Activated T-cell treated with anti-CD3 and anti-CD28 coated beads, Interleukin-2, amount 50 U/mL, for 24 hours (primary cell): ENCODE results near the gene MAP2.

Experiments used
- DNase-seq: peaks from one replicate; pipeline ENCODE4 v3.0.0-alpha.2; 2020
- H3K27ac Mint-ChIP-seq: 2 replicates; pipeline ENCODE4 v1.8.0; 2020; ENCODE audit warnings: mild to moderate bottlenecking, mixed read lengths
- H3K27me3 Mint-ChIP-seq: 2 replicates; pipeline ENCODE4 v1.8.0; 2020; ENCODE audit warnings: mixed read lengths
- H3K36me3 Mint-ChIP-seq: 2 replicates; pipeline ENCODE4 v1.8.0; 2020; ENCODE audit warnings: low read depth, mixed read lengths
- H3K4me1 Mint-ChIP-seq: 2 replicates; pipeline ENCODE4 v1.8.0; 2020; ENCODE audit warnings: low read depth, mixed read lengths
- H3K4me3 Mint-ChIP-seq: 2 replicates; pipeline ENCODE4 v1.8.0; 2020; ENCODE audit warnings: mild to moderate bottlenecking, moderate library complexity, mixed read lengths
- H3K9me3 Mint-ChIP-seq: 2 replicates; pipeline ENCODE4 v1.8.0; 2020; ENCODE audit warnings: mixed read lengths

MAP2 gene

GRCh38 chr2:209411296-209411695 is 12.6 kb upstream of the MAP2 start:
- DNase-seq, result no peak
- no peak overlapping the region for H3K4me3 Mint-ChIP-seq
- no peaks in the 10 kb centered on the region for H3K36me3 Mint-ChIP-seq
- H3K27me3 Mint-ChIP-seq, result no peaks in the 10 kb centered on the region
- no peak overlapping the region for H3K27ac Mint-ChIP-seq
- no peaks in the 10 kb centered on the region for H3K4me1 Mint-ChIP-seq
- H3K9me3 Mint-ChIP-seq, result no peaks in the 10 kb centered on the region

- Mint-ChIP-seq H3K4me3 (no peak overlapping the region), H3K4me1 (no peaks in the 10 kb centered on the region)
Observed at GRCh38 chr2:209411718-209412117, 12.1 kb upstream of the MAP2 start.

GRCh38 chr2:209413311-209414014 is 10.4 kb upstream of the MAP2 start:
- no peak overlapping the region for H3K4me3 Mint-ChIP-seq
- H3K27ac Mint-ChIP-seq, result no peak overlapping the region
- no peaks in the 10 kb centered on the region for H3K27me3 Mint-ChIP-seq
- no peak for DNase-seq
- H3K9me3 Mint-ChIP-seq, result no peaks in the 10 kb centered on the region
- no peaks in the 10 kb centered on the region for H3K4me1 Mint-ChIP-seq
- H3K36me3 Mint-ChIP-seq, result no peaks in the 10 kb centered on the region

More at GRCh38 chr2:209411718-209412117, 12.1 kb upstream of the MAP2 start:
- no peaks in the 10 kb centered on the region for H3K9me3 Mint-ChIP-seq
- DNase-seq, result no peak
- H3K36me3 Mint-ChIP-seq, result no peaks in the 10 kb centered on the region
- no peak overlapping the region for H3K27ac Mint-ChIP-seq
- H3K27me3 Mint-ChIP-seq, result no peaks in the 10 kb centered on the region

- Mint-ChIP-seq H3K27ac (no peak overlapping the region), H3K4me1 (no peaks in the 10 kb centered on the region), H3K36me3 (no peaks in the 10 kb centered on the region)
Observed at GRCh38 chr2:209416913-209417312, 6.9 kb upstream of the MAP2 start.

GRCh38 chr2:209422191-209422754 is 1.6 kb upstream of the MAP2 start:
- Mint-ChIP-seq H3K27ac (no peak overlapping the region), H3K9me3 (peaks cover 3% of the 10 kb centered on the region), H3K4me1 (peaks cover 16% of the 10 kb centered on the region), H3K4me3 (no peak overlapping the region), H3K36me3 (no peaks in the 10 kb centered on the region), H3K27me3 (peaks cover 38% of the 10 kb centered on the region)
- DNase-seq, result no peak

More at GRCh38 chr2:209416913-209417312, 6.9 kb upstream of the MAP2 start:
- Mint-ChIP-seq H3K27me3 (peaks cover 7% of the 10 kb centered on the region), H3K4me3 (no peak overlapping the region), H3K9me3 (peaks cover 3% of the 10 kb centered on the region)
- no peak for DNase-seq

GRCh38 chr2:209424199-209424701 is 403 bp downstream of the MAP2 start:
- H3K27me3 Mint-ChIP-seq, result peaks cover 37% of the 10 kb centered on the region
- no peak for DNase-seq
- H3K4me1 Mint-ChIP-seq, result peaks cover 16% of the 10 kb centered on the region
- H3K9me3 Mint-ChIP-seq, result no peaks in the 10 kb centered on the region
- H3K27ac Mint-ChIP-seq, result no peak overlapping the region
- H3K36me3 Mint-ChIP-seq, result no peaks in the 10 kb centered on the region
- H3K4me3 Mint-ChIP-seq, result peak overlapping the region; percentile 71

- no peak overlapping the region for H3K27ac Mint-ChIP-seq
- no peaks in the 10 kb centered on the region for H3K9me3 Mint-ChIP-seq
- H3K27me3 Mint-ChIP-seq, result peaks cover 37% of the 10 kb centered on the region
- no peaks in the 10 kb centered on the region for H3K36me3 Mint-ChIP-seq
- H3K4me3 Mint-ChIP-seq, result peak overlapping the region; percentile 71
- H3K4me1 Mint-ChIP-seq, result peaks cover 16% of the 10 kb centered on the region
- DNase-seq, result no peak
Observed at GRCh38 chr2:209424781-209425470, 1.1 kb downstream of the MAP2 start.

GRCh38 chr2:209425471-209426071 is 1.7 kb downstream of the MAP2 start:
- Mint-ChIP-seq H3K9me3 (no peaks in the 10 kb centered on the region), H3K27me3 (peaks cover 37% of the 10 kb centered on the region), H3K36me3 (no peaks in the 10 kb centered on the region), H3K4me1 (peaks cover 16% of the 10 kb centered on the region), H3K27ac (no peak overlapping the region), H3K4me3 (no peak overlapping the region)
- DNase-seq, result no peak

GRCh38 chr2:209426432-209426831 is 2.6 kb downstream of the MAP2 start:
- Mint-ChIP-seq H3K27me3 (peaks cover 37% of the 10 kb centered on the region), H3K4me3 (no peak overlapping the region), H3K9me3 (no peaks in the 10 kb centered on the region), H3K27ac (no peak overlapping the region), H3K4me1 (peaks cover 16% of the 10 kb centered on the region), H3K36me3 (no peaks in the 10 kb centered on the region)
- no peak for DNase-seq

- no peaks in the 10 kb centered on the region for H3K4me1 Mint-ChIP-seq
- no peak overlapping the region for H3K27ac Mint-ChIP-seq
- H3K9me3 Mint-ChIP-seq, result no peaks in the 10 kb centered on the region
- H3K27me3 Mint-ChIP-seq, result peaks cover 2% of the 10 kb centered on the region
- no peaks in the 10 kb centered on the region for H3K36me3 Mint-ChIP-seq
- DNase-seq, result no peak
- no peak overlapping the region for H3K4me3 Mint-ChIP-seq
Observed at GRCh38 chr2:209431701-209432100, 7.9 kb downstream of the MAP2 start.

- Mint-ChIP-seq H3K4me1 (no peaks in the 10 kb centered on the region), H3K9me3 (no peaks in the 10 kb centered on the region), H3K27ac (no peak overlapping the region), H3K36me3 (no peaks in the 10 kb centered on the region), H3K4me3 (no peak overlapping the region), H3K27me3 (no peaks in the 10 kb centered on the region)
- no peak for DNase-seq
Observed at GRCh38 chr2:209441541-209441940, 17.7 kb downstream of the MAP2 start.

- no peaks in the 10 kb centered on the region for H3K27me3 Mint-ChIP-seq
- no peaks in the 10 kb centered on the region for H3K4me1 Mint-ChIP-seq
- no peak overlapping the region for H3K4me3 Mint-ChIP-seq
- H3K36me3 Mint-ChIP-seq, result no peaks in the 10 kb centered on the region
- no peaks in the 10 kb centered on the region for H3K9me3 Mint-ChIP-seq
- no peak for DNase-seq
- H3K27ac Mint-ChIP-seq, result no peak overlapping the region
Observed at GRCh38 chr2:209442939-209443338, 19.1 kb downstream of the MAP2 start.

- Mint-ChIP-seq H3K4me3 (no peak overlapping the region), H3K27ac (no peak overlapping the region), H3K27me3 (no peaks in the 10 kb centered on the region), H3K4me1 (no peaks in the 10 kb centered on the region), H3K36me3 (no peaks in the 10 kb centered on the region), H3K9me3 (no peaks in the 10 kb centered on the region)
- no peak for DNase-seq
Observed at GRCh38 chr2:209445485-209445884, 21.6 kb downstream of the MAP2 start.

- H3K36me3 Mint-ChIP-seq, result no peaks in the 10 kb centered on the region
- H3K27ac Mint-ChIP-seq, result no peak overlapping the region
- DNase-seq, result no peak
- H3K4me3 Mint-ChIP-seq, result no peak overlapping the region
- H3K9me3 Mint-ChIP-seq, result no peaks in the 10 kb centered on the region
- H3K27me3 Mint-ChIP-seq, result no peaks in the 10 kb centered on the region
- H3K4me1 Mint-ChIP-seq, result no peaks in the 10 kb centered on the region
Observed at GRCh38 chr2:209451209-209451834, 27.5 kb downstream of the MAP2 start.
